ENCODE measurements around the gene RDX. TPM values are rescaled to one million over a fixed set of nuclear protein-coding genes. Genes with fewer than 3 reads are reported as not detected.

Gene RDX
- total and polyA plus RNA-seq, 2 of the 4 experiments (the other 2 are of a cell fraction) = 61.1 to 72.4 TPM

GRCh38 chr11:110198031-110198729, 98.2 kb downstream of the RDX start:
- ATAC-seq (ENCODE audit: low read depth) (no peak), DNase-seq (peak; percentile 63)
- Histone ChIP-seq H2BK5ac (ENCODE audit: low read depth, low read length, poor library complexity, severe bottlenecking) (no peak overlapping the region), H4K5ac (ENCODE audit: low read depth, low read length) (no peak overlapping the region), H2AFZ (replicated peaks; ENCODE audit: low read length, poor library complexity) (no peak overlapping the region), H4K8ac (ENCODE audit: low read depth in 2 of 2, low read length in 2 of 2) (no peak overlapping the region), H2AK5ac (ENCODE audit: low read depth, low read length) (peak overlapping the region; percentile 68; the same call in 1 of the 2 replicates), H3K27me3 (ENCODE audit: control insufficient read depth, insufficient read depth, low read length) (no peaks in the 10 kb centered on the region), H3K9me3 (ENCODE audit: control insufficient read depth, insufficient read depth, low read length) (no peaks in the 10 kb centered on the region), H3K23ac (ENCODE audit: low read depth, low read length) (peak overlapping the region; percentile 13; the same call in 1 of the 2 replicates), H3K4me1 (ENCODE audit: control insufficient read depth, insufficient read depth, low read length) (peaks cover 26% of the 10 kb centered on the region), H3K79me1 (ENCODE audit: low read depth in 1 of 2, low read length in 2 of 2) (no peaks in the 10 kb centered on the region; a peak in 1 of 4 replicates), H2AK9ac (replicated peaks; ENCODE audit: low read depth, low read length, poor library complexity) (no peak overlapping the region), H3K4me3 (ENCODE audit: insufficient read depth, low read depth, low read length) (no peak overlapping the region), H2BK120ac (ENCODE audit: low read depth, low read length) (peak overlapping the region; percentile 63; the same call in 1 of the 2 replicates), H2BK20ac (ENCODE audit: low read depth, low read length) (peak overlapping the region; percentile 62), H3K56ac (ENCODE audit: extremely low read depth, insufficient read depth, low read length) (no peak overlapping the region), H3K4ac (ENCODE audit: low read depth, low read length) (peak overlapping the region; percentile 24; the same call in 1 of the 2 replicates), H3K18ac (ENCODE audit: low read depth, low read length) (no peak overlapping the region), H4K91ac (ENCODE audit: insufficient read depth, low read depth, low read length) (no peak overlapping the region; the same call in 1 of the 2 replicates), H2BK15ac (ENCODE audit: low read depth, low read length) (peak overlapping the region; percentile 76; the same call in 1 of the 3 replicates), H3K9me1 (ENCODE audit: insufficient read depth, low read length) (peaks cover 20% of the 10 kb centered on the region), H3K36me3 (ENCODE audit: control insufficient read depth, insufficient read depth, low read length) (no peaks in the 10 kb centered on the region), H4K20me1 (ENCODE audit: insufficient read depth, low read length) (no peaks in the 10 kb centered on the region), H3K14ac (replicated peaks; ENCODE audit: low read depth, low read length) (no peak overlapping the region), H3K9ac (ENCODE audit: low read depth, low read length) (no peak overlapping the region), H3K4me2 (ENCODE audit: low read depth, low read length) (no peak overlapping the region), H3K27ac (ENCODE audit: insufficient read depth, low read length) (no peak overlapping the region)
- intact Hi-C loops (cut with micrococcal nuclease) (loop anchor here (5.0 to 10.0 kb wide), 2 partner anchors 106 to 343 kb away; partner anchors contain the start of gene ZC3H12C), dilution Hi-C loops (cut with HindIII; ENCODE audit: low sequenced_read_pairs, unreplicated experiment) (no loop called here), in situ Hi-C loops (cut with MboI; ENCODE audit: low sequenced_read_pairs) (loop anchor here (25.0 kb wide), 1 partner anchor 236 kb away; no protein-coding TSS in a partner anchor)
- ChIA-PET CTCF (interaction anchor here (0.6 kb wide), 1 partner anchor 259 kb away, joined by 4 read pairs; no protein-coding TSS in a partner anchor), POLR2A (ENCODE audit: unreplicated experiment) (no interaction called here)
- 92% methylated on average over 6 of the region's 9 CpGs; no CpG with 5 or more reads in 1 of the 2 experiments for WGBS, 2 experiments (ENCODE audit: extremely low coverage in 2 of 2, insufficient read length in 1 of 2)
- BruUV-seq (replicated peaks) = no TSS peak
- TF ChIP-seq MXI1 (IDR thresholded peaks at IDR 0.05; ENCODE audit: borderline replicate concordance, low read depth, low read length) = no peak
- no peak for TF ChIP-seq CEBPB (IDR thresholded peaks at IDR 0.05; ENCODE audit: low read depth, low read length)
- TF ChIP-seq NFE2L2 (IDR thresholded peaks at IDR 0.05; ENCODE audit: low read depth, low read length) = no peak
- TF ChIP-seq CTCF (conservative IDR thresholded peaks at IDR 0.05; ENCODE audit: low read depth, low read length) = no peak
- TF ChIP-seq RAD21 (IDR thresholded peaks at IDR 0.05; ENCODE audit: low read length) = no peak
- TF ChIP-seq RCOR1 (IDR thresholded peaks at IDR 0.05; ENCODE audit: insufficient replicate concordance, low read length) = no peak
- no peak for TF ChIP-seq ELK1 (IDR thresholded peaks at IDR 0.05; ENCODE audit: borderline replicate concordance, low read depth, low read length)
- no peak for TF ChIP-seq RFX5 (IDR thresholded peaks at IDR 0.05; ENCODE audit: low read depth, low read length)
- no peak for TF ChIP-seq SMC3 (IDR thresholded peaks at IDR 0.05; ENCODE audit: low read depth, low read length)
- no peak for TF ChIP-seq MAZ (IDR thresholded peaks at IDR 0.05; ENCODE audit: borderline replicate concordance, low read depth, low read length)
- no peak for TF ChIP-seq POLR2A (IDR thresholded peaks at IDR 0.05; ENCODE audit: low read depth, low read length)
- no peak for TF ChIP-seq BHLHE40 (IDR thresholded peaks at IDR 0.05; ENCODE audit: low read depth, low read length)
